Nephron progenitor cell (in vitro differentiated cells): ENCODE measurements around the gene ST6GAL1.
"Not testable (repeated sequence)": the region's sequence is repeated elsewhere in the genome, so short reads cannot be mapped to it uniquely, and the experiment has no call there.

Source experiments
- DNase-seq: peaks from one replicate; pipeline ENCODE4 v3.0.0; 2021
- H3K27ac Mint-ChIP-seq: 2 replicates; pipeline ENCODE4 v1.8.0; 2021; ENCODE audit warnings: mild to moderate bottlenecking, moderate library complexity, mixed read lengths
- H3K27me3 Mint-ChIP-seq: 2 replicates; pipeline ENCODE4 v1.8.0; 2021; ENCODE audit warnings: mild to moderate bottlenecking, low read depth, mixed read lengths; ENCODE audit not compliant: poor library complexity
- H3K36me3 Mint-ChIP-seq: 2 replicates; pipeline ENCODE4 v1.8.0; 2021; ENCODE audit warnings: low read depth, mixed read lengths
- H3K4me1 Mint-ChIP-seq: 2 replicates; pipeline ENCODE4 v1.8.0; 2021; ENCODE audit warnings: mixed read lengths
- H3K4me3 Mint-ChIP-seq: 2 replicates; pipeline ENCODE4 v1.8.0; 2021; ENCODE audit warnings: mild to moderate bottlenecking, moderate library complexity, mixed read lengths
- H3K9me3 Mint-ChIP-seq: 2 replicates; pipeline ENCODE4 v1.8.0; 2021; ENCODE audit warnings: mild to moderate bottlenecking, moderate library complexity, mixed read lengths
- CTCF ChIP-seq: fragments of 200-600 bp; sonication (generic); IDR thresholded peaks from 2 replicates; pipeline ENCODE4 v1.5.0; 2021; ENCODE audit warnings: antibody characterized with exemption

The ST6GAL1 gene

GRCh38 chr3:186967686-186968085 is 37.4 kb downstream of the ST6GAL1 start:
- Mint-ChIP-seq H3K9me3 (no peaks in the 10 kb centered on the region), H3K27ac (peak overlapping the region; percentile 97), H3K4me1 (peaks cover 21% of the 10 kb centered on the region), H3K4me3 (no peak overlapping the region), H3K27me3 (no peaks in the 10 kb centered on the region), H3K36me3 (peaks cover 83% of the 10 kb centered on the region)
- no peak for TF ChIP-seq CTCF
- DNase-seq: no peak

GRCh38 chr3:186969607-186970006 is 39.3 kb downstream of the ST6GAL1 start:
- H3K4me1 Mint-ChIP-seq: peaks cover 20% of the 10 kb centered on the region
- DNase-seq: no peak
- H3K4me3 Mint-ChIP-seq: no peak overlapping the region
- peak overlapping the region; percentile 13 for H3K27ac Mint-ChIP-seq
- H3K36me3 Mint-ChIP-seq: peaks cover 90% of the 10 kb centered on the region
- no peaks in the 10 kb centered on the region for H3K27me3 Mint-ChIP-seq
- no peak for TF ChIP-seq CTCF
- H3K9me3 Mint-ChIP-seq: no peaks in the 10 kb centered on the region

- not testable (repeated sequence) for DNase-seq, H3K9me3 Mint-ChIP-seq, H3K4me3 Mint-ChIP-seq, H3K27me3 Mint-ChIP-seq
- H3K36me3 Mint-ChIP-seq: peaks cover 97% of the 10 kb centered on the region
- peaks cover 35% of the 10 kb centered on the region for H3K4me1 Mint-ChIP-seq
- H3K27ac Mint-ChIP-seq: peak overlapping the region; percentile 66
These were observed 40.8 kb downstream of the ST6GAL1 start for GRCh38 chr3:186971106-186971505.

GRCh38 chr3:186971578-186971977 is 41.3 kb downstream of the ST6GAL1 start:
- no peak for TF ChIP-seq CTCF
- Mint-ChIP-seq H3K4me3 (no peak overlapping the region), H3K27ac (peak overlapping the region; percentile 66)

GRCh38 chr3:186973702-186974101 is 43.4 kb downstream of the ST6GAL1 start:
- Mint-ChIP-seq H3K4me3 (no peak overlapping the region), H3K27me3 (no peaks in the 10 kb centered on the region), H3K36me3 (peaks cover 76% of the 10 kb centered on the region), H3K27ac (no peak overlapping the region), H3K4me1 (peaks cover 50% of the 10 kb centered on the region), H3K9me3 (no peaks in the 10 kb centered on the region)
- no peak for TF ChIP-seq CTCF
- no peak for DNase-seq

More at GRCh38 chr3:186971578-186971977, 41.3 kb downstream of the ST6GAL1 start:
- Mint-ChIP-seq H3K36me3 (peaks cover 94% of the 10 kb centered on the region), H3K9me3 (no peaks in the 10 kb centered on the region), H3K4me1 (peaks cover 40% of the 10 kb centered on the region), H3K27me3 (no peaks in the 10 kb centered on the region)
- DNase-seq: no peak

GRCh38 chr3:186974824-186975313 is 44.5 kb downstream of the ST6GAL1 start:
- no peak for DNase-seq
- peaks cover 2% of the 10 kb centered on the region for H3K27me3 Mint-ChIP-seq
- peaks cover 71% of the 10 kb centered on the region for H3K36me3 Mint-ChIP-seq
- H3K27ac Mint-ChIP-seq: peak overlapping the region; percentile 98
- peak overlapping the region; percentile 5 for H3K4me3 Mint-ChIP-seq
- H3K4me1 Mint-ChIP-seq: peaks cover 54% of the 10 kb centered on the region
- TF ChIP-seq CTCF: no peak
- H3K9me3 Mint-ChIP-seq: no peaks in the 10 kb centered on the region
